Measurements from ENCODE around the gene GNA12. TPM values are rescaled to one million over a fixed set of nuclear protein-coding genes. Genes with fewer than 3 reads are reported as not detected.
A peak's percentile ranks its signal among the peaks of the same experiment; 100 is the strongest.
"Not testable (repeated sequence)": the region's sequence is repeated elsewhere in the genome, so short reads cannot be mapped to it uniquely, and the experiment has no call there.

Gene GNA12
- polyA plus RNA-seq, 1 donor (not counting 4 experiments of a cell fraction or from before 2014, with no cell fraction given): 35.5 TPM

DNA sequence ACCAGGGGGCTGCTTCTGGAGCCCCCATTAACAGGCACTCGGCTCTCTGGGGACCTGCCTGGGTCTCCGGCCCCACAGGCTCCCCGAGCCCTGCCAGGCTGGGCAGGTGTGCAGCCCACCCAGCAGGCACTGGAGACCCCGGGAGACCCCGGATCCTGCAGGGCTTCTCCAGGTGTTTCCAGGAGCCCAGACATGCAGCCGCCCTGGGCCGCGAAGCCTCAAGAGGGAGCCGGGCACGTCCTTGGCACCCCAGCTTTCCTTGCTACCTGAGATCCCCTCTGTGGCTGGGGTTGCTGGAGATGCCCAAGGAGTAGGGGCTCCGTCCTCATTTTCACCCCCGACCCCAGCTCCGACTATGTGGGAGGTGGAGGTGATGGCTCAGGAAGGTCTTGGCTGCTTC lies 163.9 kb downstream of the GNA12 start:
- dilution Hi-C loops (cut with MboI; ENCODE audit: extremely low pct_ligation_motif_present, low sequenced_read_pairs): no loop called here
- Histone ChIP-seq H3K4me1 (ENCODE audit: control insufficient read depth, extremely low read depth, insufficient read depth, low read length) (no peaks in the 10 kb centered on the region), H2AFZ (ENCODE audit: control insufficient read depth, low read length) (no peak overlapping the region), H3K4me2 (ENCODE audit: control insufficient read depth, extremely low read depth, insufficient read depth, low read depth, low read length) (no peak overlapping the region), H3K27me3 (ENCODE audit: control insufficient read depth, extremely low read depth, insufficient read depth, low read length) (peaks cover 20% of the 10 kb centered on the region), H3K36me3 (ENCODE audit: control insufficient read depth in 2 of 2, extremely low read depth in 1 of 2, insufficient read depth in 2 of 2, low read length in 2 of 2) (no peaks in the 10 kb centered on the region), H4K20me1 (ENCODE audit: control insufficient read depth, extremely low read depth, insufficient read depth, low read length) (peaks cover 2% of the 10 kb centered on the region), H3K9me3 (ENCODE audit: control insufficient read depth, low read depth, low read length) (no peaks in the 10 kb centered on the region), H3K27ac (ENCODE audit: control insufficient read depth, insufficient read depth, low read length) (no peak overlapping the region), H3K79me2 (ENCODE audit: control insufficient read depth, insufficient read depth, low read length) (no peaks in the 10 kb centered on the region), H3K9me1 (ENCODE audit: control insufficient read depth, extremely low read depth, insufficient read depth, low read length) (no peaks in the 10 kb centered on the region), H3K4me3 (ENCODE audit: control insufficient read depth in 2 of 3, extremely low read depth in 1 of 3, insufficient read depth in 2 of 3, low read depth in 1 of 3, low read length in 3 of 3) (no peak overlapping the region), H3K9ac (ENCODE audit: control insufficient read depth, extremely low read depth, insufficient read depth, low read length) (no peak overlapping the region)
- FAIRE-seq: no peak
- no peak for DNase-seq (ENCODE audit: low read depth, low spot score)
- no peak for TF ChIP-seq EZH2 (IDR thresholded peaks at IDR 0.05; ENCODE audit: low read length)
- TF ChIP-seq, protein P1, sequence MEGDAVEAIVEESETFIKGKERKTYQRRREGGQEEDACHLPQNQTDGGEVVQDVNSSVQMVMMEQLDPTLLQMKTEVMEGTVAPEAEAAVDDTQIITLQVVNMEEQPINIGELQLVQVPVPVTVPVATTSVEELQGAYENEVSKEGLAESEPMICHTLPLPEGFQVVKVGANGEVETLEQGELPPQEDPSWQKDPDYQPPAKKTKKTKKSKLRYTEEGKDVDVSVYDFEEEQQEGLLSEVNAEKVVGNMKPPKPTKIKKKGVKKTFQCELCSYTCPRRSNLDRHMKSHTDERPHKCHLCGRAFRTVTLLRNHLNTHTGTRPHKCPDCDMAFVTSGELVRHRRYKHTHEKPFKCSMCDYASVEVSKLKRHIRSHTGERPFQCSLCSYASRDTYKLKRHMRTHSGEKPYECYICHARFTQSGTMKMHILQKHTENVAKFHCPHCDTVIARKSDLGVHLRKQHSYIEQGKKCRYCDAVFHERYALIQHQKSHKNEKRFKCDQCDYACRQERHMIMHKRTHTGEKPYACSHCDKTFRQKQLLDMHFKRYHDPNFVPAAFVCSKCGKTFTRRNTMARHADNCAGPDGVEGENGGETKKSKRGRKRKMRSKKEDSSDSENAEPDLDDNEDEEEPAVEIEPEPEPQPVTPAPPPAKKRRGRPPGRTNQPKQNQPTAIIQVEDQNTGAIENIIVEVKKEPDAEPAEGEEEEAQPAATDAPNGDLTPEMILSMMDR (optimal IDR thresholded peaks at IDR 0.05 in 1 of 3, IDR thresholded peaks at IDR 0.05 in 1 of 3, conservative IDR thresholded peaks at IDR 0.05 in 1 of 3; ENCODE audit: extremely low read depth in 1 of 3, insufficient read depth in 2 of 3, low read length in 3 of 3): no peak

DNA sequence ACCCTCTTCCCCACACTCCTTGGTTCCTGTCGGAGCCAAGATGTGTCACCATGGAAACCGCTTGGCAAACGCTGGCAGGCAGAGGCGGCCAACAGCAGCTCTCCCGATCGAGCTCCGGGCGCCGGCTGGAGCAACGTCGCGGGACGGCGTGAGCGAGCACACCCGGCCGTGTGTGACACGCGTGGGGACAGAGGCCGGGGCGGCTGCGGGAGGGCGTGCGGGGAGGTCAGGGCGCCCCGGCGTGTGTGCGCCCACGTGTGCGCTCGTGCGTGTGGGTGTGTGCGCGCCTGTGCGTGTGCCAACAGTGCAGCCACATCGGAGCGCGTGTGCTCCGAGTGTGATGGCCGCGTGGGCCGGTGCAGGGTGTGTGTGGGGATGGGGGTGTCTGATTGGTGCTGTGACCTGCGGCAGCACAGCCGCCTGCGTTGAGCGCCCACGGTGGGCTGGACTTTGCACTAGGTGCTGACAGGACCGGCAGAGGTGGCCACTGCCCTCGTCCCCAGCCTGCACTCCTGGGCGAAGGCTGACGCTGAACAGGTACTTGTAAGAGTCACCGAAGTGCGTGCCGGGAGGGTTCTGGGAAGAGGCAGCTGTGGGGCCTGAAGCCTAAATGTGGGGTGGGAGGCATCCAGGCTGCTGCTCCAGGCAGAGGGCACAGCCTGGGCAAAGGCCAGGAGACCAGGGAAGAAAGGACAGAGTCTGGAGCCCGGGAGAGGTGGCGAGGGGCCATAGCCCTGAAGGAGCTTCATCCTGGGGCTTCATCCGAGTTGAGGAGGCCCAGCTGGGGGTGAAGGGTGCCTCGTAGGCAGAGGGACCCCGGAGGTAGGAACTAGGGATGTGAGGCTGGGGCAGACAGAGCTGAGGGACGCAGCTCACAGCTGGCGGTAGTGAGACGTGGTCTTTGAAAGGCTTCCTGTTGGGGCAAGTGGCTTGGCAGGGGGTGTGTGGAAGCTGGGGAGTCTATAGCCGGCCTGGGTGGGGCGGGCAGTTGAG lies 164.7 kb downstream of the GNA12 start:
- FAIRE-seq; DNase-seq (ENCODE audit: low read depth, low spot score); H3K27ac ChIP-seq (ENCODE audit: control insufficient read depth, insufficient read depth, low read length); H2AFZ ChIP-seq (ENCODE audit: control insufficient read depth, low read length); H3K9me1 ChIP-seq (ENCODE audit: control insufficient read depth, extremely low read depth, insufficient read depth, low read length); H3K9ac ChIP-seq (ENCODE audit: control insufficient read depth, extremely low read depth, insufficient read depth, low read length); H3K4me2 ChIP-seq (ENCODE audit: control insufficient read depth, extremely low read depth, insufficient read depth, low read depth, low read length); H3K4me3 ChIP-seq (ENCODE audit: control insufficient read depth in 2 of 3, extremely low read depth in 1 of 3, insufficient read depth in 2 of 3, low read depth in 1 of 3, low read length in 3 of 3); H3K79me2 ChIP-seq (ENCODE audit: control insufficient read depth, insufficient read depth, low read length); H3K4me1 ChIP-seq (ENCODE audit: control insufficient read depth, extremely low read depth, insufficient read depth, low read length); H3K36me3 ChIP-seq (ENCODE audit: control insufficient read depth in 2 of 2, extremely low read depth in 1 of 2, insufficient read depth in 2 of 2, low read length in 2 of 2); H3K9me3 ChIP-seq (ENCODE audit: control insufficient read depth, low read depth, low read length); H4K20me1 ChIP-seq (ENCODE audit: control insufficient read depth, extremely low read depth, insufficient read depth, low read length); dilution Hi-C loops (cut with MboI; ENCODE audit: extremely low pct_ligation_motif_present, low sequenced_read_pairs): not testable (repeated sequence)
- peaks cover 20% of the 10 kb centered on the region for H3K27me3 ChIP-seq (ENCODE audit: control insufficient read depth, extremely low read depth, insufficient read depth, low read length)
- peak; percentile 40 for TF ChIP-seq EZH2 (IDR thresholded peaks at IDR 0.05; ENCODE audit: low read length)

DNA sequence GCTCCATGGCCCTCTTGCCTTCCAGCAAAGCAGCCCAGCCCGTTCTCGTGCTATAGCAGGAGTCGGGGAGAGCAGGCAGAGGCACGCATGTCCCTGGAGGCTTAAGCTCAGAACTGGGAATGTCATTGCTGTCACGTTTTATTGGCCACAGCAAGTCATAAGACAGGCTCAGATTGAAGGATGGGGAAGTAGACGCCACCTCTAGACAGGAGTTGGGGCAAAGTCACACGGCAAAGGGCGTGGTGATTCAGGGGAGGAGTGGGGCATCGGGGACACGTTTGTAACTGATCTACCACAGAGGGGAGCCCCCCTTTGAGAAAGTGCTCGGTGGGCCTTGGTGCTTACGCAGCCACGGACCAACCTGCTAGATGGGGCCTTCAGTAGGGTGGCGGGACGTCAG lies 165.7 kb downstream of the GNA12 start:
- DNase-seq (ENCODE audit: low read depth, low spot score); H3K4me3 ChIP-seq (ENCODE audit: control insufficient read depth in 2 of 3, extremely low read depth in 1 of 3, insufficient read depth in 2 of 3, low read depth in 1 of 3, low read length in 3 of 3); H3K27ac ChIP-seq (ENCODE audit: control insufficient read depth, insufficient read depth, low read length); H2AFZ ChIP-seq (ENCODE audit: control insufficient read depth, low read length); H4K20me1 ChIP-seq (ENCODE audit: control insufficient read depth, extremely low read depth, insufficient read depth, low read length); H3K36me3 ChIP-seq (ENCODE audit: control insufficient read depth in 2 of 2, extremely low read depth in 1 of 2, insufficient read depth in 2 of 2, low read length in 2 of 2); H3K4me2 ChIP-seq (ENCODE audit: control insufficient read depth, extremely low read depth, insufficient read depth, low read depth, low read length); H3K79me2 ChIP-seq (ENCODE audit: control insufficient read depth, insufficient read depth, low read length); H3K9ac ChIP-seq (ENCODE audit: control insufficient read depth, extremely low read depth, insufficient read depth, low read length); dilution Hi-C loops (cut with MboI; ENCODE audit: extremely low pct_ligation_motif_present, low sequenced_read_pairs); H3K4me1 ChIP-seq (ENCODE audit: control insufficient read depth, extremely low read depth, insufficient read depth, low read length); H3K9me3 ChIP-seq (ENCODE audit: control insufficient read depth, low read depth, low read length); H3K9me1 ChIP-seq (ENCODE audit: control insufficient read depth, extremely low read depth, insufficient read depth, low read length): not testable (repeated sequence)
- FAIRE-seq: peak; percentile 17
- H3K27me3 ChIP-seq (ENCODE audit: control insufficient read depth, extremely low read depth, insufficient read depth, low read length): peaks cover 20% of the 10 kb centered on the region

Measured in keratinocyte (primary cell).